Esophagus squamous epithelium (tissue), 5 donors: ENCODE measurements around the gene KCNK4. TPM values are rescaled to one million over a fixed set of nuclear protein-coding genes. Genes with fewer than 3 reads are reported as not detected.
A peak's percentile ranks its signal among the peaks of the same experiment; 100 is the strongest.

Source experiments
- DNase-seq: peaks from one replicate; lab custom pipeline; 2025; lab: John Stamatoyannopoulos, UW
- H3K27ac ChIP-seq, 4 donors: fragments of 200-600 bp; sonication (generic); one replicate each; pipeline ENCODE4 v1.5.1; 2016 to 2019; ENCODE audit warnings: mild to moderate bottlenecking in 1 of 4
- H3K27me3 ChIP-seq, 4 donors: fragments of 200-600 bp; sonication (generic); 1 replicate in 3 of 4; 2 replicates in 1 of 4; pipeline versions ENCODE4 v1.5.1 to v1.6.0; 2017 to 2021; ENCODE audit warnings: antibody characterized with exemption in 1 of 4
- H3K36me3 ChIP-seq, 3 donors: fragments of 200-600 bp; sonication (generic); one replicate each; pipeline ENCODE4 v1.5.1; 2016 to 2019
- H3K4me1 ChIP-seq, 3 donors: fragments of 200-600 bp; sonication (generic); one replicate each; pipeline ENCODE4 v1.5.1; 2017 to 2019
- H3K4me3 ChIP-seq, 4 donors: fragments of 200-600 bp; sonication (generic); 1 replicate in 3 of 4; 2 replicates in 1 of 4; pipeline ENCODE4 v1.5.1; 2016 to 2019; ENCODE audit warnings: mild to moderate bottlenecking in 2 of 4, moderate library complexity in 1 of 4
- H3K9me3 ChIP-seq, 3 donors: fragments of 200-600 bp; sonication (generic); one replicate each; pipeline ENCODE4 v1.5.1; 2016 to 2019
- POLR2A ChIP-seq, 4 donors: fragments of 450-650 bp; IDR thresholded peaks; one replicate each; pipeline ENCODE4 v1.6.1; 2017; ENCODE audit warnings: antibody characterized with exemption in 4 of 4, mild to moderate bottlenecking in 4 of 4, moderate library complexity in 3 of 4
- WGBS, 2 donors: methylation state at CpG; one replicate each; pipeline ENCODE4 v1.1.5; 2018; 5-methylcytosine and 5-hydroxymethylcytosine counted together
- intact Hi-C: fragments of 100-400 bp; cut with DNase I; formaldehyde crosslinking; loops from one replicate; pipeline ENCODE4 v1.15.0; 2022
- total RNA-seq, 4 donors: library from RNA; depleted of rRNA; stranded (reverse); fragments of >200 nt; gene quantifications; one replicate each; pipeline ENCODE4 v1.1.0, GENCODE V29; 2016
- TF ChIP-seq, protein P1 (sequence below), 6 experiments: fragments of 450-650 bp in 4 of 6; fragments of 200-600 bp in 2 of 6; sonication (generic) in 2 of 6; IDR thresholded peaks; one replicate each; pipeline ENCODE4 v1.5.1; 2016 to 2019; ENCODE audit warnings: antibody characterized with exemption in 6 of 6, mild to moderate bottlenecking in 4 of 6, moderate library complexity in 4 of 6
- donor health status: DM: yes; HTN: yes; CAD: no.

The KCNK4 gene
- total RNA-seq, 4 donors from 2014 or later: not detected

DNA sequence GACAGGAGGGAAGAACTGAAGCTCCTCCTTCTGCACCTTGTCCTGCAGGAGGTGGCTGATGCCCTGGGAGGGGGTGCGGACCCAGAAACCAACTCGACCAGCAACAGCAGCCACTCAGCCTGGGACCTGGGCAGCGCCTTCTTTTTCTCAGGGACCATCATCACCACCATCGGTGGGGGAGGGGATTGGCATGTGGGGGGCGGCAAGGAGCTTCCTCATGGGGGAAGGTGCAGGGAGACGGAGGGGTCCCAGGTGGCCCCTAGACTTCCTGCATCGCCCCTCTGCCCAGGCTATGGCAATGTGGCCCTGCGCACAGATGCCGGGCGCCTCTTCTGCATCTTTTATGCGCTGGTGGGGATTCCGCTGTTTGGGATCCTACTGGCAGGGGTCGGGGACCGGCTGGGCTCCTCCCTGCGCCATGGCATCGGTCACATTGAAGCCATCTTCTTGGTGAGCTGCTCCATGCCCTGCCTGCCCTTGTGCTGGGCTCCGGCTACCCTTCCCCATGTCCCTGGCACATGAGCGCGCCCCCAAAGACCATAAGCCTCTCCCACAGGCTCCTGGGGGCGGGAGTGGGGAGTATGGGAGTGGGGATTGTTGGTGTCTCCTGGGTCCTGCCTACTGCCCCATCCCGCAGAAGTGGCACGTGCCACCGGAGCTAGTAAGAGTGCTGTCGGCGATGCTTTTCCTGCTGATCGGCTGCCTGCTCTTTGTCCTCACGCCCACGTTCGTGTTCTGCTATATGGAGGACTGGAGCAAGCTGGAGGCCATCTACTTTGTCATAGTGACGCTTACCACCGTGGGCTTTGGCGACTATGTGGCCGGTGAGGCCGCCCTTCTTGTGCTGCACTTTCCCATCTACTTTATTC lies 6.0 kb downstream of the KCNK4 start:
- WGBS, 2 donors: 30 to 38% methylated on average over 5 to 17 of the region's 34 CpGs
- Histone ChIP-seq H3K4me3 (no peak overlapping the region), H3K9me3 (no peaks in the 10 kb centered on the region), H3K36me3 (no peaks in the 10 kb centered on the region), H3K4me1 (peaks cover 25 to 55% (median 28%) of the 10 kb centered on the region in 3 donors), H3K27ac (no peak overlapping the region), H3K27me3 (peaks cover 11 to 100% (median 26%) of the 10 kb centered on the region in 4 donors)
- intact Hi-C loops: no loop called here
- TF ChIP-seq POLR2A (IDR thresholded peaks at IDR 0.05): no peak
- TF ChIP-seq, protein P1, sequence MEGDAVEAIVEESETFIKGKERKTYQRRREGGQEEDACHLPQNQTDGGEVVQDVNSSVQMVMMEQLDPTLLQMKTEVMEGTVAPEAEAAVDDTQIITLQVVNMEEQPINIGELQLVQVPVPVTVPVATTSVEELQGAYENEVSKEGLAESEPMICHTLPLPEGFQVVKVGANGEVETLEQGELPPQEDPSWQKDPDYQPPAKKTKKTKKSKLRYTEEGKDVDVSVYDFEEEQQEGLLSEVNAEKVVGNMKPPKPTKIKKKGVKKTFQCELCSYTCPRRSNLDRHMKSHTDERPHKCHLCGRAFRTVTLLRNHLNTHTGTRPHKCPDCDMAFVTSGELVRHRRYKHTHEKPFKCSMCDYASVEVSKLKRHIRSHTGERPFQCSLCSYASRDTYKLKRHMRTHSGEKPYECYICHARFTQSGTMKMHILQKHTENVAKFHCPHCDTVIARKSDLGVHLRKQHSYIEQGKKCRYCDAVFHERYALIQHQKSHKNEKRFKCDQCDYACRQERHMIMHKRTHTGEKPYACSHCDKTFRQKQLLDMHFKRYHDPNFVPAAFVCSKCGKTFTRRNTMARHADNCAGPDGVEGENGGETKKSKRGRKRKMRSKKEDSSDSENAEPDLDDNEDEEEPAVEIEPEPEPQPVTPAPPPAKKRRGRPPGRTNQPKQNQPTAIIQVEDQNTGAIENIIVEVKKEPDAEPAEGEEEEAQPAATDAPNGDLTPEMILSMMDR (IDR thresholded peaks at IDR 0.05): no peak
- no peak for DNase-seq

GRCh38 chr11:64297699-64298358 lies 6.7 kb downstream of the KCNK4 start:
- H3K27me3 ChIP-seq: peaks cover 9 to 100% (median 21%) of the 10 kb centered on the region in 4 donors
- H3K9me3 ChIP-seq: no peaks in the 10 kb centered on the region
- 54 to 67% methylated on average over 5 to 8 of the region's 18 CpGs for WGBS, 2 donors
- peaks cover 20 to 48% (median 21%) of the 10 kb centered on the region in 3 donors for H3K4me1 ChIP-seq
- TF ChIP-seq POLR2A (IDR thresholded peaks at IDR 0.05): no peak
- TF ChIP-seq, protein P1 (IDR thresholded peaks at IDR 0.05): no peak
- DNase-seq: no peak
- no peaks in the 10 kb centered on the region for H3K36me3 ChIP-seq
- H3K27ac ChIP-seq: no peak overlapping the region
- intact Hi-C loops: no loop called here
- H3K4me3 ChIP-seq: no peak overlapping the region

- Histone ChIP-seq H3K4me3 (peak overlapping the region; percentile 26 to 67 (median 46)), H3K27me3 (peaks cover 9 to 88% (median 18%) of the 10 kb centered on the region in 4 donors), H3K27ac (peak overlapping the region in 2 of 4 donors; percentile 42 to 64), H3K9me3 (no peaks in the 10 kb centered on the region), H3K4me1 (peaks cover 26 to 56% (median 26%) of the 10 kb centered on the region in 3 donors), H3K36me3 (no peaks in the 10 kb centered on the region)
- DNase-seq: no peak
- no peak for TF ChIP-seq POLR2A (IDR thresholded peaks at IDR 0.05)
- TF ChIP-seq, protein P1 (IDR thresholded peaks at IDR 0.05): no peak
- WGBS, 2 donors: 10 to 23% methylated on average over 5 to 12 of the region's 60 CpGs
- intact Hi-C loops: no loop called here
Measured at GRCh38 chr11:64298966-64299846, 8.1 kb downstream of the KCNK4 start.

GRCh38 chr11:64299847-64300648 lies 8.9 kb downstream of the KCNK4 start, which contains the start of gene CATSPERZ:
Gene CATSPERZ (plus strand): TSS chr11:64300358. CDS start chr11:64300411, 53 bp downstream.
- H3K9me3 ChIP-seq: no peaks in the 10 kb centered on the region
- intact Hi-C loops: loop anchor here (5.0 kb wide), 1 partner anchor 98 kb away; no protein-coding TSS in a partner anchor
- H3K4me1 ChIP-seq: peaks cover 28 to 62% (median 29%) of the 10 kb centered on the region in 3 donors
- DNase-seq: no peak
- peaks cover 9 to 80% (median 18%) of the 10 kb centered on the region in 4 donors for H3K27me3 ChIP-seq
- no peaks in the 10 kb centered on the region for H3K36me3 ChIP-seq
- peak within 1 kb of the TSS in 3 of 4 donors; percentile 32 to 64 (median 42) for H3K27ac ChIP-seq
- TF ChIP-seq POLR2A (IDR thresholded peaks at IDR 0.05): no peak
- TF ChIP-seq, protein P1 (IDR thresholded peaks at IDR 0.05): no peak
- WGBS, 2 donors: 2 to 27% methylated on average over 5 to 24 of the region's 54 CpGs
- peak within 1 kb of the TSS; percentile 26 to 67 (median 46) for H3K4me3 ChIP-seq
